K562 (cell line): ENCODE measurements around the gene TSPAN11. TPM values are rescaled to one million over a fixed set of nuclear protein-coding genes. Genes with fewer than 3 reads are reported as not detected.
"Not testable (repeated sequence)": the region's sequence is repeated elsewhere in the genome, so short reads cannot be mapped to it uniquely, and the experiment has no call there.

Source experiments
- ATAC-seq: fragments of 200-7000 bp; cut with Tn5 transposase; 3 replicates; pipeline ENCODE4 v1.9.1; 2020; ENCODE audit warnings: moderate library complexity
- BruUV-seq: library from RNA; stranded (reverse); fragments of 400-500 nt; replicated peaks from 2 replicates; lab custom pipeline; 2021; lab: Mats Ljungman, UMichigan
- CTCF ChIA-PET: fragments of 300-600 bp; formaldehyde crosslinking; extraction: SDS; loops from one replicate; lab custom pipeline; 2021; ENCODE audit warnings: low intra/inter-chr PET ratio; lab: Yijun Ruan, JAX
- POLR2A ChIA-PET: fragments of 300-600, 350-650 bp; sonication (Branson Sonifier 250); formaldehyde crosslinking; extraction: SDS; loops from one replicate; lab custom pipeline; 2021; ENCODE audit warnings: antibody characterized with exemption, inconsistent platforms; lab: Yijun Ruan, JAX
- DNase-seq, 4 experiments: peaks; one replicate each; pipeline versions ENCODE4 v3.0.0 to v3.0.0-alpha.2; 2011 to 2018; ENCODE audit warnings: low spot score in 3 of 4, mixed read lengths in 3 of 4; ENCODE audit errors: extremely low read depth in 1 of 4
- FAIRE-seq: peaks from 2 replicates; lab custom pipeline; 2011; peaks lifted over from hg19 to GRCh38; lab: Jason Lieb, UNC
- H2AFZ ChIP-seq: 2 replicates; pipeline ENCODE4 v1.6.0; 2011; ENCODE audit warnings: low read depth, low read length, control low read depth, inconsistent platforms
- H3K27ac ChIP-seq: fragments of 200-600 bp; 3 replicates; pipeline ENCODE4 v1.8.0; 2011; ENCODE audit warnings: low read depth, mild to moderate bottlenecking, control low read depth, inconsistent platforms, low read length, moderate library complexity, mixed read lengths; ENCODE audit errors: extremely low read depth
- H3K27me3 ChIP-seq, 2 experiments: fragments of 300-600 bp in 1 of 2; 2 replicates in 1 of 2; 3 replicates in 1 of 2; pipeline versions ENCODE4 v1.6.0 to v1.8.0; 2011; ENCODE audit warnings: inconsistent platforms in 2 of 2, low read length in 2 of 2, mild to moderate bottlenecking in 1 of 2, mixed read lengths in 1 of 2, moderate library complexity in 1 of 2; ENCODE audit not compliant: control insufficient read depth in 2 of 2, insufficient read depth in 2 of 2
- H3K36me3 ChIP-seq: fragments of 300-600 bp; 3 replicates; pipeline ENCODE4 v1.8.0; 2011; ENCODE audit warnings: mild to moderate bottlenecking, low read length, inconsistent platforms; ENCODE audit not compliant: control insufficient read depth, insufficient read depth
- H3K4me1 ChIP-seq, 2 experiments: fragments of 200-600 bp in 1 of 2; replicated peaks in 1 of 2; 2 replicates in 1 of 2; 3 replicates in 1 of 2; pipeline versions ENCODE4 v1.5.1 to v1.8.0; 2011; ENCODE audit warnings: inconsistent platforms in 2 of 2, low read length in 2 of 2, mild to moderate bottlenecking in 1 of 2, mixed read lengths in 1 of 2, moderate library complexity in 1 of 2; ENCODE audit not compliant: control insufficient read depth in 2 of 2, insufficient read depth in 2 of 2
- H3K4me2 ChIP-seq: 2 replicates; pipeline ENCODE4 v1.6.1; 2011; ENCODE audit warnings: low read length, control low read depth, inconsistent platforms, mixed read lengths; ENCODE audit not compliant: insufficient read depth
- H3K4me3 ChIP-seq: fragments of 200-600 bp; sonication (generic), shearing (Covaris generic); 2 replicates; pipeline ENCODE4 v1.5.1; 2016; ENCODE audit warnings: control low read depth, inconsistent platforms
- H3K79me2 ChIP-seq: fragments of 200-600 bp; 3 replicates; pipeline ENCODE4 v1.8.0; 2011; ENCODE audit warnings: low read length, inconsistent platforms; ENCODE audit not compliant: control insufficient read depth, insufficient read depth
- H3K9ac ChIP-seq, 2 experiments: 2 replicates each; pipeline versions ENCODE4 v1.6.0 to v1.6.1; 2011; ENCODE audit warnings: low read depth in 2 of 2, low read length in 2 of 2, control low read depth in 1 of 2, inconsistent platforms in 1 of 2, mild to moderate bottlenecking in 1 of 2, mixed read lengths in 1 of 2; ENCODE audit not compliant: insufficient read depth in 1 of 2
- H3K9me1 ChIP-seq: one replicate; pipeline ENCODE4 v1.6.0; 2011; ENCODE audit warnings: inconsistent platforms, mild to moderate bottlenecking, low read length, moderate library complexity; ENCODE audit not compliant: control insufficient read depth, insufficient read depth
- H3K9me3 ChIP-seq: replicated peaks from 2 replicates; pipeline ENCODE4 v1.5.1; 2011; ENCODE audit warnings: low read depth, low read length, inconsistent platforms; ENCODE audit not compliant: control insufficient read depth, insufficient read depth
- H4K20me1 ChIP-seq: replicated peaks from 2 replicates; pipeline ENCODE4 v1.6.1; 2011; ENCODE audit warnings: low read length, inconsistent platforms, mixed read lengths; ENCODE audit not compliant: control insufficient read depth, insufficient read depth
- CTBP1 ChIP-seq: fragments of 450-650 bp; IDR thresholded peaks from 2 replicates; pipeline ENCODE4 v1.6.1; 2016; ENCODE audit warnings: borderline replicate concordance
- SOX6 ChIP-seq: fragments of 450-650 bp; IDR thresholded peaks from 2 replicates; pipeline ENCODE4 v1.6.1; 2014; ENCODE audit warnings: mild to moderate bottlenecking
- WGBS: fragments of 100-300 bp; shearing (Covaris generic); methylation state at CpG from one replicate; pipeline ENCODE4 v1.1.6; 2016; ENCODE audit warnings: low coverage, mixed read lengths; ENCODE audit not compliant: insufficient coverage; ENCODE audit errors: missing lambda C conversion rate; 5-methylcytosine and 5-hydroxymethylcytosine counted together
- in situ Hi-C: fragments of 300-500 bp; cut with MboI; formaldehyde crosslinking; loops from 4 replicates; pipeline ENCODE4 v1.15.0; 2018; ENCODE audit warnings: inconsistent platforms, mixed read lengths
- intact Hi-C: fragments of 100-400 bp; cut with micrococcal nuclease; formaldehyde crosslinking; loops from 2 replicates; pipeline ENCODE4 v1.14.2; 2022
- polyA plus RNA-seq, 8 experiments: library from polyadenylated mRNA; depleted of rRNA in 4 of 8; stranded (reverse) in 5 of 8; unstranded in 3 of 8; fragments of >200 nt; fragmentation: Nextera tagmentation in 2 of 8; fragmentation: Illumina TruSeq in 1 of 8; extraction: Ambion mirVana in 2 of 8; extraction: Trizol in 1 of 8; gene quantifications; 2 replicates each; pipeline versions ENCODE4 v1.2.1 to v1.2.3, GENCODE V29; 2011 to 2014; ENCODE audit warnings: inconsistent platforms in 1 of 8, missing spikeins in 1 of 8
- total RNA-seq, 7 experiments: library from RNA; depleted of rRNA in 6 of 7; stranded (reverse); fragments of >200 nt in 6 of 7; fragmentation: Illumina TruSeq in 2 of 7; extraction: Trizol in 2 of 7; gene quantifications; 2 replicates each; pipeline versions ENCODE4 v1.2.1 to v1.2.3, GENCODE V29; 2011 to 2021; ENCODE audit warnings: low replicate concordance in 1 of 7
- TF ChIP-seq, protein P1 (sequence below), 2 experiments: fragments of 450-650 bp in 1 of 2; sonication (generic) in 1 of 2; formaldehyde crosslinking in 1 of 2; IDR thresholded peaks; 2 replicates each; pipeline versions ENCODE4 v1.7.1 to v1.9.0; 2016 to 2022; ENCODE audit warnings: inconsistent platforms in 1 of 2, mild to moderate bottlenecking in 1 of 2, missing genetic modification reagents in 1 of 2
- TF ChIP-seq, protein P2 (sequence below): fragments of 450-650 bp; formaldehyde crosslinking; IDR thresholded peaks from 2 replicates; pipeline ENCODE4 v1.4.0; 2022; ENCODE audit warnings: mild to moderate bottlenecking, moderate library complexity
- TF ChIP-seq, protein P3 (sequence below): fragments of 450-650 bp; formaldehyde crosslinking; IDR thresholded peaks from 2 replicates; pipeline ENCODE4 v1.4.0; 2022; ENCODE audit warnings: missing genetic modification characterization

TSPAN11 gene
- total and polyA plus RNA-seq, 9 of the 15 experiments (the other 6 are each of a cell fraction or from before 2014, with no cell fraction given), result not detected

DNA sequence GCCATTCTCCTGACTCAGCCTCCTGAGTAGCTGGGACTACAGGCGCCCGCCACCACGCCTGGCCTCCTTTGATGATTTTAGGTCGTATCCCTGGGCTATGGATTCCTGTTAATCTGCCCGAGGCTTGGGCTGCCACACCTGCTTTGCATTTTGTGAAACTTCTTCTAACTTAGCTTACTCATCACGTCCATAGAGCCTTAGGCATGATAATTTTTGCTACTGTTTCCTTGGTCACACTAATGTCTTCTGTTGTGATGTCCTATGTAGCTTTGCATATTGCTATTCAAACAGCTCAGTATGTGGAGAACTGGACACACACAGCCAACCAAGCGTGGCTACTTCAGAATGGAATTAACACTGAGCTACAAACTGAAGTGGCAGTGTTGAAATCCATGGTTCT, 99.7 kb downstream of the TSPAN11 start (continued):
- TF ChIP-seq, protein P1, sequence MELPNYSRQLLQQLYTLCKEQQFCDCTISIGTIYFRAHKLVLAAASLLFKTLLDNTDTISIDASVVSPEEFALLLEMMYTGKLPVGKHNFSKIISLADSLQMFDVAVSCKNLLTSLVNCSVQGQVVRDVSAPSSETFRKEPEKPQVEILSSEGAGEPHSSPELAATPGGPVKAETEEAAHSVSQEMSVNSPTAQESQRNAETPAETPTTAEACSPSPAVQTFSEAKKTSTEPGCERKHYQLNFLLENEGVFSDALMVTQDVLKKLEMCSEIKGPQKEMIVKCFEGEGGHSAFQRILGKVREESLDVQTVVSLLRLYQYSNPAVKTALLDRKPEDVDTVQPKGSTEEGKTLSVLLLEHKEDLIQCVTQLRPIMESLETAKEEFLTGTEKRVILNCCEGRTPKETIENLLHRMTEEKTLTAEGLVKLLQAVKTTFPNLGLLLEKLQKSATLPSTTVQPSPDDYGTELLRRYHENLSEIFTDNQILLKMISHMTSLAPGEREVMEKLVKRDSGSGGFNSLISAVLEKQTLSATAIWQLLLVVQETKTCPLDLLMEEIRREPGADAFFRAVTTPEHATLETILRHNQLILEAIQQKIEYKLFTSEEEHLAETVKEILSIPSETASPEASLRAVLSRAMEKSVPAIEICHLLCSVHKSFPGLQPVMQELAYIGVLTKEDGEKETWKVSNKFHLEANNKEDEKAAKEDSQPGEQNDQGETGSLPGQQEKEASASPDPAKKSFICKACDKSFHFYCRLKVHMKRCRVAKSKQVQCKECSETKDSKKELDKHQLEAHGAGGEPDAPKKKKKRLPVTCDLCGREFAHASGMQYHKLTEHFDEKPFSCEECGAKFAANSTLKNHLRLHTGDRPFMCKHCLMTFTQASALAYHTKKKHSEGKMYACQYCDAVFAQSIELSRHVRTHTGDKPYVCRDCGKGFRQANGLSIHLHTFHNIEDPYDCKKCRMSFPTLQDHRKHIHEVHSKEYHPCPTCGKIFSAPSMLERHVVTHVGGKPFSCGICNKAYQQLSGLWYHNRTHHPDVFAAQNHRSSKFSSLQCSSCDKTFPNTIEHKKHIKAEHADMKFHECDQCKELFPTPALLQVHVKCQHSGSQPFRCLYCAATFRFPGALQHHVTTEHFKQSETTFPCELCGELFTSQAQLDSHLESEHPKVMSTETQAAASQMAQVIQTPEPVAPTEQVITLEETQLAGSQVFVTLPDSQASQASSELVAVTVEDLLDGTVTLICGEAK (IDR thresholded peaks at IDR 0.05), result no peak
- TF ChIP-seq, protein P1 (CRISPR knock-in tag; IDR thresholded peaks at IDR 0.05), result no peak
- TF ChIP-seq, protein P2, sequence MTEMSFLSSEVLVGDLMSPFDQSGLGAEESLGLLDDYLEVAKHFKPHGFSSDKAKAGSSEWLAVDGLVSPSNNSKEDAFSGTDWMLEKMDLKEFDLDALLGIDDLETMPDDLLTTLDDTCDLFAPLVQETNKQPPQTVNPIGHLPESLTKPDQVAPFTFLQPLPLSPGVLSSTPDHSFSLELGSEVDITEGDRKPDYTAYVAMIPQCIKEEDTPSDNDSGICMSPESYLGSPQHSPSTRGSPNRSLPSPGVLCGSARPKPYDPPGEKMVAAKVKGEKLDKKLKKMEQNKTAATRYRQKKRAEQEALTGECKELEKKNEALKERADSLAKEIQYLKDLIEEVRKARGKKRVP, result no peak
- TF ChIP-seq, protein P3, sequence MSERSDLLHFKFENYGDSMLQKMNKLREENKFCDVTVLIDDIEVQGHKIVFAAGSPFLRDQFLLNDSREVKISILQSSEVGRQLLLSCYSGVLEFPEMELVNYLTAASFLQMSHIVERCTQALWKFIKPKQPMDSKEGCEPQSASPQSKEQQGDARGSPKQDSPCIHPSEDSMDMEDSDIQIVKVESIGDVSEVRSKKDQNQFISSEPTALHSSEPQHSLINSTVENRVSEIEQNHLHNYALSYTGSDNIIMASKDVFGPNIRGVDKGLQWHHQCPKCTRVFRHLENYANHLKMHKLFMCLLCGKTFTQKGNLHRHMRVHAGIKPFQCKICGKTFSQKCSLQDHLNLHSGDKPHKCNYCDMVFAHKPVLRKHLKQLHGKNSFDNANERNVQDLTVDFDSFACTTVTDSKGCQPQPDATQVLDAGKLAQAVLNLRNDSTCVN, result no peak
- TF ChIP-seq SOX6 (no peak), CTBP1 (no peak)

DNA sequence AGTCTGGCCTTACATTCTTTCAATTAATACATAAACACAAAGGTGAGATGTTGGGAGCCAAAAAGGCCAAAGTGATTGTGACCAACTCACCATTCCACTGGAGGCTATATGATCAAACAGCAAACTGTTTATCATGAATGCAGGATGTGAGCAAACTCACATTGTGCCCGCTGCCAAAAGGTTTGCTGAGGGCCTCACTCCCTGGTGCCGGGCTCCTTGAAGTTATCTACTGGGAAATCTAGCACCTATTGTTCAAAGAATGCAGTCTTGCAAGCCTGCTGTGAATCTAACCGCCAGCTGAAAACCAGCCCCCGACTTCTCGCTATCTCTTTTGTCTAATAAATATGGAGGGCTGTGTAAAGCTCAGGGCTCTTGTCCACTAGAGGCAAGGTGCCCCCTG, 100.5 kb downstream of the TSPAN11 start:
- H3K9me1 ChIP-seq, H3K9ac ChIP-seq, DNase-seq, intact Hi-C loops, H3K27ac ChIP-seq, H3K4me3 ChIP-seq, H3K36me3 ChIP-seq, H3K9me3 ChIP-seq, FAIRE-seq, in situ Hi-C loops, H3K79me2 ChIP-seq, H2AFZ ChIP-seq, H3K4me1 ChIP-seq, H4K20me1 ChIP-seq, H3K4me2 ChIP-seq, POLR2A ChIA-PET, BruUV-seq, ATAC-seq, CTCF ChIA-PET: not testable (repeated sequence)
- WGBS, result 0% methylated on average over 5 of the region's 5 CpGs
- peaks cover 20 to 48% of the 10 kb centered on the region in 2 experiments; a peak in 4 of 5 replicates for H3K27me3 ChIP-seq
